Activated CD4-positive, alpha-beta T cell treated with anti-CD3 and anti-CD28 coated beads for 24 hours (primary cell): Measurements from ENCODE around the gene MERTK.
A peak's percentile ranks its signal among the peaks of the same experiment; 100 is the strongest.

Experiments
- DNase-seq, 2 donors: peaks; one replicate each; pipeline ENCODE4 v3.0.0-alpha.2; 2020; ENCODE audit warnings: low read depth in 2 of 2

Gene MERTK

DNA sequence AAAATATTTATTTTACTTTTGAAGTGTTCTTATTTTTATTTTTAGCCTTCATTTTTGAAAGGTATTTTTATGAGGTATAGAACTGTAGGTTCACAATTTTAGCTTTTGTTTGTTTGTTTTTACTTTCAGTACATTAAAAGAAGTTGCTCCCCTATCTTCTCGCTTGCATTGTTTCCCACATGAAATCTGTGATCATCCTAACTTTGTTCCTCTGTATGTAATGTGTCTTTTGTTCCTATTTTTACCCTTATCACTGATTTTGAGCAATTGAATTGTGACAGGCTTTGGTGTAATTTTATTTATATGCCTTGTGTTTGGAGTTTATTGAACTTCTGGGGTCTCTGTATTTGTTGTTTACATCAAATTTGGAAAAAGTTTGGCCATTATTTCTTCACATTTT is 78.8 kb downstream of the MERTK start:
- DNase-seq = no peak

DNA sequence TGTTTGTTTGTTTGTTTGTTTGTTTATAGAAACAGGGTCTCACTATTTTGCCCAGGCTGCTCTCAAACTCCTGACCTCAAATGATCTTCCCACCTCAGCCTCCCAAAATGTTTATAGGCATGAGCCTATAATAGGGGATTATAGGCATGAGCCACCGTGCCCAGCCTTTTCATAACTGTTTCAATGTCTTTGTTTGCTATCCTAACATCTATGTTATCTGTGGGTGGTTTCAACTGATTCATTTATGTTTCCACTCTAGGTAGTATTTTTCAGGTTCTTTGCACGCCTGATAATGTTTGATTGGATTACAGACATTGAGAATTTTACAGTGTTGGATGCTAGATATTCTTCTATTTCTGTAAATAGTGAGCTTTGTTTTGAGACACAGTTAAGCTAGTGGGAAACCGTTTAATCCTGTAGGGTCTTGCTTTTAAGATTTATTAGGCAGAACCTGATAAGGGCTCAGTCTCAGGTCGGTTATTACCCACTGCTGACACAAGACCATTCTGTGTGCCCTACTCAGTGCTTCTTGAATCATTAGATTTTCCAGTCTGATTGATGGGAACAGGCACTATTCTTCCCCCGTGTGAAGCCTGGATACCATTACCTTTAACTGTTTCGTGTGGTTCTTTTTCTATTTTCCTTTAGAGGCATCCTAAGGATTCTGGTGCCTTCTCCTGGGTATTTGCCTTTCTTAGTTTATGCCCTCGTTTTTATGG is 80.2 kb downstream of the MERTK start:
- DNase-seq = no peak

DNA sequence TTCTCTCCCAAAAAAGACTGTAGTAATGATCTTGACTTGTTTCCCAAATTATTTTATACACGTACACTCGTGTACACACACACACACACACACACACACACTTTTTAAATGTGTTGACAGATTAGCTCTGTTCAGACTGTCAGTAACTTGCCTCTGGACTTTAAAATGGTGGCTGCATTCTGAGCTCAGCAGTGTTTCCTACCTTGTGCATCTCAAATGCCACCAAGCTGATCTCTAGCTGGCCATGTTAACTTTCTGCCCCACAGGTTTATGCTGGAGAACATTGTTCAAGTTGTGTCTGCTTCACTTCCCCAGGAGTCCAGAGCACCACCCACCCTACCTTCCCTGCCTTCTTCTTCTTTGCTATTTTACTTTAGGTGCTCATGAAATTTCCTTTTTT is 83.3 kb downstream of the MERTK start:
- no peak for DNase-seq

DNA sequence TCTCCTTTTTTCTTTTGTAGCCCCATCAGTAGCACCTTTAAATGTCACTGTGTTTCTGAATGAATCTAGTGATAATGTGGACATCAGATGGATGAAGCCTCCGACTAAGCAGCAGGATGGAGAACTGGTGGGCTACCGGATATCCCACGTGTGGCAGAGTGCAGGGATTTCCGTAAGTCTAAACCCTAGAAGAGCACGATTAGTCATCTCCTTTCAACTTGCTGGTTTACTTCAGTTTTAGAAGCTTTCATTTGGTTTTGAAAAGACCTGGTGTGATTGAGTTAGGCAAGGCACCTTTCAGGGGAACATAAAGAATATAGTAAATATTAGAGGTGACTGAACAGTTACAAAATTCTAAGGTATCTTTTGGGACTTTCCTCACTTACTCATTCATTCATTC is 84.4 kb downstream of the MERTK start:
- DNase-seq = peak in 1 of 2 donors; percentile 9

DNA sequence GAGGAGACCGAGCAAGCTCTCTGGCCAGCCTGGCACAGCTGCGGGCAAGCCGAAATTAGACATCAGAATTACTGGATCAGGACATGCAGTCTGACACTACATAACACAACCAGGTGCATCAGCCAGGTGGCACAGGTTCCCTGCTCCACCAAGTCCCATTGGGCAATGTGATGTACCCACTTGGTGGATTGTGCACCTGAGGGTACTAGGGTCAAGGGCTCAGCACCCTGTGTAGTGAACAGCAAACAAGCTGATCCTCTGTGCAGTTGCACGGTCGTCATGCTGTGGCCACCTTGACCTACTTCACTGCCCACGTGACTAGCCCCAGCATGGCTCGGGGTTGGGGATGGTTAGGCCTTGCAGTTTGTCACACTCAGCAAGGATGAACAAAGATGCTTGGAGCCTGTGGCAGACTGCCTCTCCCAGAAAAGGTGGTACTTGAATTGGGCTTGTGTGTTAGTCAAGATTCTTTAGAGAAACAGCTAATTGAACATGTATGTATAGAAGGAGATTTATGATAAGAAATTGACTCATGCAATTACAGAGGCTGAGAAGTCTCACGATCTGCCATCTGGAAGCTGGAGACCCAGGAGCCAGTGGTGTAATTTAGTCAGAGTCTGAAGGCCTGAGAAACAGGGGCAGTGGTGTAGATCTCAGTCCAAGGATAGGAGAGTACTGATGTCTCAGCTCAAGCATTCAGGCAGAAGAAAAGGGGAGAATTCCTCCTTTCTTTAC is 85.2 kb downstream of the MERTK start:
- no peak for DNase-seq

DNA sequence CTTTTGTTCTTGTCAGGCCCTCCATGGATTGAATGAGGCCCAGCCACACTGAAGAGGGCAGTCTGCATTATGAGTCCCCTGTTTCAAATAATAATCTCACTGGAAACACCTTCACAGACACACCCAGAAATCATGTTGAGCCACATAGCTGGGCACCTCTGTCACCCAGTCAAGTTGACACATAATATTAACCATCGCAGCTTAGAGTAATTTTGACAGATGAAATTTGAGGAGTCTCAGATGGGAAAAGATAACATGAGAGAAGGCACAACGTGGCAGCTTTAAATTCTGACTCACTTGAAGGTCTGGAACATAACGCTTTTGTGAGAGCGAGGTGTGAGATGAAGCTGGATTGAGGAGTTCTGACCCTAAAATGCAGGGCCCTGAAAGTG is 85.8 kb downstream of the MERTK start:
- no peak for DNase-seq

DNA sequence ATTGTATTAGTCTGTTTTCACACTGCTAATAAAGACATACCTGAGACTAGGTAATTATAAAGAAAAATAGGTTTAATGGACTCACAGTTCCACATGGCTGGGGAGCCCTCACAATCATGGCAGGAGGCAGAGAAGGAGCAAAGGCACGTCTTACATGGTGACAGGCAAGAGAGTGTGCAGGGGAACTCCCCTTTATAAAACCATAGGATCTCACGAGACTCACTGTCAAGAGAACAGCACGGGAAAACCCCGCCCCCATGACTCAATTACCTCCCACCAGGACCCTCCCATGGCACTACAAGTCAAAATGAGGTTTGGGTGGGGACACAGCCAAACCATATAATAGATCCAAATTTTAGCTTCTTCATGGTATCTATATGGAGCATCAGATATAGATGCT is 87.1 kb downstream of the MERTK start:
- no peak for DNase-seq

DNA sequence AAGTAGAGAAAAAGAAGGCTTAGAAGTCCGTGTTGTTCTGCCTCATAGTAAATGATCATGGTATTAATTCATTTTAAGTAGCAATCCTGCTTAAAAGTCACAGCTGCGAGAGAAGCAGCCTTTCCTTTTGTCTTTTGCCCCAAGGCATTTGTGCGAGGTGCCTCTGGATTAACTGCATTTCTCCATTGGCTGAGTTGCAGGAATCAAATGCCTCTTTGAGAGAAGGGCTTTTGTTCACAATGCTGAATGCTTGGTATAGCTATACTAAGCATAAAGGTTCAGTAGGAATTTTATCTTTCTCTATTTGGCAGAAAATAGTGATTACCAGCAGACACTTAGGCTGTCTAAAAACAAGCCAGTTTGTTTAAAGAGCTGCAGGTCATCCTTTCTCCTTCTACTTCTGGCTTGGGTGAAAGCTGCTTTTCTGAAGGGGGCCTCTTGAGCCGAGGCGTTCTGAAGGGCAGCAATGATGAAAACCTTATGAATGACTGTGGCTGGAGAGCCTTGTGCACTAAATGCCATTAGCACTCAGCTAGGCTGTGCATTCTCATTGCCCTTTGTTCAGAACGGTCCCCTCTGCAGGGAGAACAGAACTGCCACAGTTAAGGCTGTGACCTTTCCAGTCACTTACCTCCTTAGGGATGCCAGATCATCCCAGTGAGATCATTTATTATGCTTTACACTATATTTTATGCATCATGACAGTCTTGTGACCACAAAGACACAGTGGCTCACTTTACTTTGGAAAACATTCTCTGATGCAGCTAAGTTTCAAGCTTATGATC is 87.9 kb downstream of the MERTK start:
- no peak for DNase-seq

DNA sequence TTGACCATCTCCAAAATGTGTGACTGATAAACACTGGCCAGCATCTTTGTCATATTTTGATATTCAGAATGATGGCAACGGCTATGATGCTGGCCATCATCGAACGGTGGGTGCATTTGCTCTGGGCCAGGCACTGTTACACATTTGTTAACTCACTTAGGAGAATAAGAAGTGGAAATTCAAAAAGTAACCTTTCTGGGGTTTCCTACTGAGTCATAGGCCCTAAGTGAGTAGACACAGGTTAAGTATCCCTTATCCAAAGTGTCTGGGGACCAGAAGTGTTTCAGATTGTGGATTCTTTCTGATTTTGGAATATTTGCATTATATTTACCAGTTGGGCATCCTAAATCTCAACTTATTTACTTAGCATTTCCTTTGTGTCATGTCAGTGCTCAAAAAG is 92.0 kb downstream of the MERTK start:
- DNase-seq = no peak

DNA sequence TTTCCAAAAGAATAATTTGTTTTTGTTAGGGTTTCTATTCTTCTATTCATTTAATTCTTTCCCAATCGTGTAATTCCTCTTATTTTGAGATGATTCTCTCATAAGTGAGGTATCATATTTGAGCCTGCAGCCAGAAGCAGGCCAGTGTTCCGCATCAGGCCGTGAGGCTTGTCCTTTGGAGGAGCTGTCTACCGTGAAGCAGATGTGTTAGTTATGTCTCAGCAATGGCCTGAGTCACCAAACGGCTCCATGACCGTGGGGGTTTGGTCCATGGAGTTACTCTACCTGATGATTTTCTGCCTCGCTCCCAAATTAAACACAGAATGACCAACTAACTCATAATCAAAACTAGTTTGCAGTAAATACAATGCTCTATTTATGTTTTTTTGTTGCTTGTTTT is 92.4 kb downstream of the MERTK start:
- DNase-seq = no peak

DNA sequence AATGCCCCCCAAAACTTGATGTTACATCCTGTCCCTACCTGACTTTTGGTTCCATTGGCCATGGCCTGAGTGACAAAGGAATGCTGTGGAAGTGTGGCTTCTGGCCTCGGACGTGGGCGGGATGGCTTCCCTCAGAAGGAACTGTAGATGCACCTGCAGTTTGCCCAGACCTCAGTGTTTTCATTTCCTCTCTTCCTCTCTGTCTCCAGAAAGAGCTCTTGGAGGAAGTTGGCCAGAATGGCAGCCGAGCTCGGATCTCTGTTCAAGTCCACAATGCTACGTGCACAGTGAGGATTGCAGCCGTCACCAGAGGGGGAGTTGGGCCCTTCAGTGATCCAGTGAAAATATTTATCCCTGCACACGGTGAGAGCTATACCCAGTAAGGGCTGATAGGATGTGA is 95.6 kb downstream of the MERTK start:
- DNase-seq = no peak

DNA sequence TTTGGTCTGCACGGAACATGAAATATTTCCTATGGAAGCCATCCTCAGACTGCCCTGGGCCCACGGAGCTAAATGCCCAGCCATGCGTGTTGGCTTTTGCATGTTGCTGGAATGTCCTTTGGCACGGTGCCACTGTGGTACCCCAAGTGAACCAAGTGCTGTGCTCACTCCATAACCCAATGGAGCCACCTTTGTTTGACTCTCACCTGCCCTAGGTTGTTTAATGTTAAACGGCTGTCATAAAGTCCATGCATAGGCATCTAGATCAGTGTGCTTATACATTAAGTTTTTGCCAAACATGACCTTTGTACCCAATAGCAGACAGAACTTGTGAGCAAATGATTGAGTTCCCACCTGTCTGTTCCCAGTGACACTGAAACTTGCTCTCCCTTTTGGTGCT is 96.7 kb downstream of the MERTK start:
- no peak for DNase-seq

DNA sequence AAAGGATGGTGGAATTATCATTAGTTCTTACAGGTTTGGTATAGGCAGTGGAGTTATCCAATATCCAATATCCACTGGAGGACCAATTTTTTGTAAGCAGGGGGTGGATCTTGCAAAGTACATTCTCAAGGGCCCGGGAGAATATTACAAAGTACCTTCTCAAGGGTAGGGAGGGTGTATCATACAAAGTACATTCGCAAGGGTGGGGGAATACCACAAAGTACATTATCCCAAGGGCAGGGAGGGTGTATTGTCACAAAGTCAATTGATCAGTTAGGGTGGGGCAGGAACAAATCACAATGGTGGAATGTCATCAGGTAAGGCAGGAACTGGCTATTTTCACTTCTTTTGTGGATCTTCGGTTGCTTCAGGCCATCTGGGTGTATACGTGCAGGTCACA is 101.4 kb downstream of the MERTK start:
- no peak for DNase-seq

DNA sequence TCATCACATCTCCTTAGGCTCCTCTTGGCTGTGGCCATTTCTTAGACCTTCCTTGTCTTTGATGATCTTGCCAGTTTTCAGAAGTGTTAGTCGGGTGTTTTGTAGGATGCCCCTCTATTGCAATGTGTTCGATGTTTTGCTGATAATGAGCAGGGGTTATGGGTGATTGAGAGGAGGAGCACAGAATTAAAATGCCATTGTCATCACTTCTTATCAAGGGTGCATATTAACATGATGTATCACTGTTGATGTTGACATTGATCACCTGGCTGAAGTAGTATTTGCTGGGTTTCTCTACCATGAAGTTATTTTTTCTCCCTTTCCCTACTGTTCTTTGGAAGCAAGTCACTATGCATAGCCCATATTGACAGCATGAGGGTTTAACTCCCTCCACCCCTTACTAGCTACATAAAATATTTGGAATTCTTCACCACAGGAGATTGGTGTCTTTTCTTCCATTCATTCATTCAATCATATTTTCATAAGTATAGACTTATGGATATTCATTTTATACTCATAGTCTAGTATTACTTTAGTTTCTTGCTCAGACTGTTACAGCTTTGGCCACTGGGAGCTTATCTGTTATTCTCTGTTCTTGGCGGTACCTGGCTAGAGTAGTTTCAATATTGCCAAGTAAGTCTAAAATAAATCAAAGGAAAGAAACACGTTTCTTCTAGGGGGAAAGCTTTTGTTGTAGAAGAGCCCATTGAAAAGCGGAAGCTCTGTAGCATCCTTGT is 102.2 kb downstream of the MERTK start:
- DNase-seq = no peak

DNA sequence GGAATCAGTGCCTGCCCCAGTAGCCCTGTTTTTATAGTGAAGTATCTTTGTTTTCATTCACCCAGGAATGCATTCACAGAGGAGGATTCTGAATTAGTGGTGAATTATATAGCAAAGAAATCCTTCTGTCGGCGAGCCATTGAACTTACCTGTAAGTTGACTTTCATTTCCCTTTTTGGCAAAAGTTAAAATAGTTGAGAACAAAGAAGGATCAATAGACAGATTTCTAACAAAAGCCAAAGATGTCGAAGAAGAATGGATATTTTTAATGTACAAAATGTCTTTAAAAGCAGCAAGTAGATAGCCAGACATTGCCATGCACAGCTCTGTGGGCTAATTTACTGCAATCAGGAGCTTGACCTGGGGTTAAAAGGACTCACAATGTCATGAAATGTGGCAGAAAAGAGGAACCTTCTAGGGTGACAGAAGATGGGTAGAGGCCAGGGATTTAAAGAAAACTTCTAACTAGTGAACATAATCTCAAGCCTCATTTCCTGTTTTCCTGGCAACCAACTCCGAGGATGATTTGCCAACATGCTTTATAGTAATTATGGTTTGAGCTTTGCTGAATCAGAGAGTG is 102.8 kb downstream of the MERTK start:
- no peak for DNase-seq

DNA sequence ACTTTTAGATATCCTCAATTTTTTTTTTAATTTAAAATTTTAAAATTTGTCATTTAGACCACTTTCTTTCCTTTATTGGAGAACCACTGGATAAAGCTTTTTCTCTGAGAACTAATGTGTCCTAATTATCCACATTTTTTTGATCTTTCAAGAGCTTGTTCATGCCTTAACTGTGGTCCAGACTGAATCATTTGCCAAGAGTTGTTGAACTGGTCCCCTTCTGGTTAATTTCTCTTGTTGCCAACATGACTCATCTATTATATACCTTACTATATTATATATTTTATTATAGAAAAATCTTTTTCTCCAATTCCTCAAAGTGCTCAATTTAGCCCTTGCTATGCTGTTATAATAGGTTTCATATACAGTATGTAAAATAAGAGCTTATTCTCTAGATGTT is 103.5 kb downstream of the MERTK start:
- DNase-seq = no peak

DNA sequence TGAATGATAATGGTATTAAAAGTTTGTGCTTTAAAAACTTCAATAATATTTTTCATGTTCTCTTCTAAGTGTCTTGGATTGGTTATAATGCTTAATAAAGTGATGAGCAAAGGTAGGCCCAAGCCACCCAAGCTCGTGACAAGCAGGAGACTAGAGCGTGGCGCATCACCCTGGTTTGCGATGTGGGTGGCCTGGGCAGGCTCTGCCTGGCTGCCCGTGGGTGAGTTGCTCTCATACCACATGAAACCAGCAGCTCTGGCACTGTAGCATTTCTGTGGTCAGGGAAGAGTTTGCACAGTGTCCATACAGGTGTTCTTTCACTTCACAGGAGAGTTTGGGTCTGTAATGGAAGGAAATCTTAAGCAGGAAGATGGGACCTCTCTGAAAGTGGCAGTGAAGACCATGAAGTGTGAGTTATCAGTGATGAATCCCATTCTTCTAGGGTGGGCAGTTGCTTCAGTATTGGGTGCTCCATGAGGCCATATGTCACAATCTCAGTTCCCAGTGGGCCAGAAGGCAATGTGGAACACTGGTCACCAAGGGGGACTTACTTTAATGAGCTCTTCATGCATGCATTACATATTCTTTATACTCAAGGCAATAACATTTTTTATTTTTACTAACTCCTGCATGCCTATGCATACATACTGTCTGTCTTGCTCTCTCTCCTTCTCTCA is 105.3 kb downstream of the MERTK start:
- DNase-seq = no peak

DNA sequence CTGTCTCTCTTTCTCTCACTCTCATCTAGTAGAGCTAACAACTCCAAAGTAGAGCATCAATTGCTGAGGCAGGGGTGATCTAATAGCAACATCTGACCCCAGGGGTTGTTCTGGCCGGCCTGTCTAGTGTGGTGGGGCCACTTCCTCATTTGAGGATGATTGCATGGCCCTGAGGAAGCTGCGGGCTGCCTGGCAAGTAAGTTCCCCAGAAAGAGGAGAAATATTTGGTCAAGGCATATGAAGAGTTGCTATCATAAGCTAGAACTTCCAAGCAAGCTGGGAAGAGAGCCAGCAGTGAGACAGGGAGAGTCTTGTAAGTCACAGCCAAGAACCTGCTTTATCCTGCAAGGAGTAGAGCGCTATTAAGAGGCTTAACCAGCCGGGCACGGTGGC is 105.8 kb downstream of the MERTK start:
- no peak for DNase-seq

DNA sequence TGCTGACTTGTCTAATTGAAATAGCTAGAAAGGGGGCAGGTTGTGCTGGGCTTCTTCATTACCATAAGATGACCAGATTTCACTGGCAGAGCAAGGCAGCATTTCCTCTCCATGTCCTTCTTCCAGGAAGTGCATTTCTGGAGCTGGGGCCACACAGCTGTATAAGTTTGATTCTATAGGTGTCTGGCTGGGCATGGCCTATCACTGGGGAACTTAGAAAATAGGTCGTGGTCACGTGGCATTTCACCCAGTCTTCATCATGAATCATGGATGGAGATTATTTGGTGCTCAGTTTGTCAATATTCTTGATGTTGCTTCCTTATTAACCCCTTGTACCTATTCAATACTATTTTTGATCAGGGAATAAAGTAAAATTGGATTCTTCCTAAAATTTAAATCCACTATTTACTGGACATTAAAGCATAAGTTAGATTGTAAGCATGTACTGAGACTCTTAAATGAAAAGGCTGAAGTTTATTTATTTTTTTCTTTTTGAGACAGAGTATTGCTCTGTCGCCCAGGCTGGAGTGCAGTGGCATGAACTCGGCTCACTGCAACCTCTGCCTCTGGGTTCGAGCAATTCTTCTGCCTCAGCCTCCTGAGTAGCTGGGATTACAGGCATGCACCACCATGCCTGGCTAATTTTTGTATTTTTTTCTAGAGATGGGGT is 107.1 kb downstream of the MERTK start:
- no peak for DNase-seq

DNA sequence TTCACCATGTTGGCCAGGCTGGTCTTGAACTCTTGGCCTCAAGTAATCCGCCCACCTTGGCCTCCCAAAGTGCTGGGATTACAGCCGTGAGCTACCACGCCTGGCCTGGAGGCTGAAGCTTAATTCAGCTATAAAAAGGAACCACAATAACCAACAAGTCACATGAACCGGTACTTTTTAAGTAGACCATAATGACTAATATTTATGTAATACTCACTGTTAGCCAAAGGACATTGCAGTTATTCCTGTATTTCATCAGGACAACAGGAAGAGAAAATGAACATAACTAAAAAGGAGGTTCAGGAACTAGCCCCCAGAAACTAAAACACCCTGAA is 107.6 kb downstream of the MERTK start:
- no peak for DNase-seq

DNA sequence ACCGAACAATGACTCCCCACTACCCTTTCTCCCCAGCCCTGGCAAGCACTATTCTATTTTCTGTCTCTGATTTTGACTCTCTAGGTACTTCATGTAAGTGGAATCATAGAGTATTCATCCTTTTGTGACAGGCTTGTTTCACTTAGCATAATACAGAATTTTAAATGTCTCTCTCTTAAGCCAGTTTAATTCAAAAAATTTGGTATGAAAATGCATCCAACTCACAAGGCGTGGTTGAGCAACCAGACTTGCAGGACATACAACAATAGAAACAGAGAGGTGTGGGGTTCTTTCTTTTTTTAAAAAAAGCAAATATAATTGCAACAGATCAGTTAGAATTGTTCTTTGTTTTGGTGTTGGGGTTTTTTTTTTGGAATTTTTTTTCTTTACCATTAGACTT is 109.1 kb downstream of the MERTK start:
- no peak for DNase-seq
